ENCODE measurements around the gene KRTAP23-1. TPM values are rescaled to one million over a fixed set of nuclear protein-coding genes. Genes with fewer than 3 reads are reported as not detected.

The KRTAP23-1 gene
- polyA plus RNA-seq, 4 donors = not detected

GRCh38 chr21:30315701-30316100 lies 32.7 kb downstream of the KRTAP23-1 start:
- DNase-seq (ENCODE audit: low read depth in 4 of 4, low spot score in 3 of 4) = no peak

- no peak for DNase-seq (ENCODE audit: low read depth in 4 of 4, low spot score in 3 of 4)
Observed at GRCh38 chr21:30306884-30307283, 41.5 kb downstream of the KRTAP23-1 start.

- DNase-seq (ENCODE audit: low read depth in 4 of 4, low spot score in 3 of 4) = no peak
Observed at GRCh38 chr21:30305136-30305535, 43.3 kb downstream of the KRTAP23-1 start.

Other genes with a start within 250 kb of the KRTAP23-1 start
- gene CLDN17, start 181.8 kb downstream of the KRTAP23-1 start, polyA plus RNA-seq (ENCODE audit: insufficient read length in 4 of 4) = not detected
- 10 to 100 TPM; 47.7 to 87.4 (median 76.3) TPM for gene CLDN8, start 132.5 kb downstream of the KRTAP23-1 start, polyA plus RNA-seq (ENCODE audit: insufficient read length in 4 of 4)
- not detected for gene KRTAP24-1, start 65.7 kb downstream of the KRTAP23-1 start, polyA plus RNA-seq (ENCODE audit: insufficient read length in 4 of 4)
- gene KRTAP25-1, start 59.1 kb downstream of the KRTAP23-1 start, polyA plus RNA-seq (ENCODE audit: insufficient read length in 4 of 4) = not detected
- not detected for gene KRTAP26-1, start 28.3 kb downstream of the KRTAP23-1 start, polyA plus RNA-seq (ENCODE audit: insufficient read length in 4 of 4)
- gene KRTAP27-1, start 10.9 kb downstream of the KRTAP23-1 start, polyA plus RNA-seq (ENCODE audit: insufficient read length in 4 of 4) = not detected
- not detected for gene KRTAP13-2, start 23.7 kb upstream of the KRTAP23-1 start, polyA plus RNA-seq (ENCODE audit: insufficient read length in 4 of 4)
- gene KRTAP13-1, start 47.4 kb upstream of the KRTAP23-1 start, polyA plus RNA-seq (ENCODE audit: insufficient read length in 4 of 4) = not detected
- gene KRTAP13-3, start 77.3 kb upstream of the KRTAP23-1 start, polyA plus RNA-seq (ENCODE audit: insufficient read length in 4 of 4) = not detected
- gene KRTAP13-4, start 81.6 kb upstream of the KRTAP23-1 start, polyA plus RNA-seq (ENCODE audit: insufficient read length in 4 of 4) = not detected
- not detected for gene KRTAP15-1, start 91.7 kb upstream of the KRTAP23-1 start, polyA plus RNA-seq (ENCODE audit: insufficient read length in 4 of 4)
- gene KRTAP19-1, start 131.8 kb upstream of the KRTAP23-1 start, polyA plus RNA-seq (ENCODE audit: insufficient read length in 4 of 4) = not detected
- not detected for gene KRTAP19-2, start 138.8 kb upstream of the KRTAP23-1 start, polyA plus RNA-seq (ENCODE audit: insufficient read length in 4 of 4)
- gene KRTAP19-3, start 143.4 kb upstream of the KRTAP23-1 start, polyA plus RNA-seq (ENCODE audit: insufficient read length in 4 of 4) = not detected
- gene KRTAP19-4, start 148.6 kb upstream of the KRTAP23-1 start, polyA plus RNA-seq (ENCODE audit: insufficient read length in 4 of 4) = not detected
- gene KRTAP19-5, start 153.5 kb upstream of the KRTAP23-1 start, polyA plus RNA-seq (ENCODE audit: insufficient read length in 4 of 4) = not detected
- not detected for gene KRTAP19-6, start 193.3 kb upstream of the KRTAP23-1 start, polyA plus RNA-seq (ENCODE audit: insufficient read length in 4 of 4)
- gene KRTAP19-7, start 212.7 kb upstream of the KRTAP23-1 start, polyA plus RNA-seq (ENCODE audit: insufficient read length in 4 of 4) = not detected
- not detected for gene KRTAP22-2, start 241.8 kb upstream of the KRTAP23-1 start, polyA plus RNA-seq (ENCODE audit: insufficient read length in 4 of 4)
- gene KRTAP6-3, start 243.8 kb upstream of the KRTAP23-1 start, polyA plus RNA-seq (ENCODE audit: insufficient read length in 4 of 4) = not detected

Data from right renal pelvis (tissue), 4 donors.